NK-92 (cell line): ENCODE results near the gene IKBKE.

Experiments used
- DNase-seq: peaks from one replicate; lab custom pipeline; 2025; ENCODE audit not compliant: unreplicated experiment; lab: John Stamatoyannopoulos, UW

The IKBKE gene

DNA sequence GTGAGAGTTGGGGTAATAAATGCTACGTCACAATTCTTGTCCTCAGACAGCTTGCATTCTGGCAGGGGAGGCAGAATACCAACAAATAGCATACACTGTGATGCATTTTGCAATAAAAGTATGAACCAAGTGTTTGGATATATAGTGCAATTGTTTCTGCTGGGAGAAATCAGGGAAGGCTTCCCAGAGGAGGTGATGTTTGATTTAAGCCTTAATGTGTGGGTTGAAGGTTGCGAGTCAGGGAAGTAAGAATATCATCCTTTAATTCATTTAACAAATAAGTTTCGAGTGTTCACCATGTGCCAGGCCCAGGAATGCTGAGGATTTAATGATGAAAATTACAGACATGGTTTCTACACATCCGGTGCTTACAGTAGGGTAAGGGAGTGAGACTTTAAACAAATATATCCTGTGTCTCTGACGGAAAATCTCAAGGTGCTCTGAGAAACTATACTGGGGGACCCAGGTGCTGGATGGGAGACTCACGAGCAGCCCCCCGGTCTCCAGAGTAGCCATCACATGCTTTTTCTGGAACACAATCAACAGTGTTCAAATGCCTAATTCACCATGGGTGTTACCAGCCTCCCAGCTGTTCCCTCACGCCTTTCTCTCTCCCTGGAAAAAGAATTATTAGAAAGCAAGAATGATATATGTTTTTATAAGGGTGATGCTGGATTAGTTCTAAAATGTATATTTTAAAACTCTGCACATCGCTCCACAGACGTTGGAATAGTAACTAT is 68.8 kb downstream of the IKBKE start:
- DNase-seq = no peak

DNA sequence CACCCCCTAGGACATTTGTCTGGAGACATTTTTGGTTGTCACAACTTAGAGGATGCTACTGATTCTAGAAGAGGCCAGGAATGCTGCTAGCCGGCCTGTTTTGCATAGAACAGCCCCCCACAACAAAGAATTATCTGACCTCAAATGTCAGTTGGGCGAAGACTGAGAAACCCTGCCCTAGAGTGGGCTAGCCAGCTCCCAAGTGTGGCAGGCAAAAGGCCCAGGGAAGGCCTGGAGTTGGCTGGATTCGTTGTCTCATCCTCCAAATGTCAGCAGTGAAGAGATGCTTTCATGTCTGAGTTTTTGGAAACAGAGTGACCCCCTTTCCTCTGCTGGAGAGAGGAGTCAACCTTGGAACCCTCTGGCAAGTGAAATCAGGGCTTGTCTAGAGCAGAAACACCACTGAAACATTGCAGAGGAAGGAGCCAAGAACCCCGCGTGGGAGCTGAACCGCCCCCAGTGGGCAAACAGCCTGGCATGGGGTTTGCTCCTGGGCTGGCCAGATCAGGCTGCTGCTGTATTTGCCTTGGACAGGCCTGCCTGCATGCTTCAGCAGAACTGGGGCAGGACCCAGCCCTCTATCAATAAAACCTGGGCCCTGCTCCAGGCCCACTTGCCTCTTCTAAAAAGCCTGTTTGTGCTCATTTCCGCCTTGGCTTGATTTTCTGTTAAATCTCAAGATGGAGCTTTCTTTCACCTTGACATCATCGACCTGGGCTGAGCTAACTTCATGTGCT is 69.9 kb downstream of the IKBKE start:
- no peak for DNase-seq

DNA sequence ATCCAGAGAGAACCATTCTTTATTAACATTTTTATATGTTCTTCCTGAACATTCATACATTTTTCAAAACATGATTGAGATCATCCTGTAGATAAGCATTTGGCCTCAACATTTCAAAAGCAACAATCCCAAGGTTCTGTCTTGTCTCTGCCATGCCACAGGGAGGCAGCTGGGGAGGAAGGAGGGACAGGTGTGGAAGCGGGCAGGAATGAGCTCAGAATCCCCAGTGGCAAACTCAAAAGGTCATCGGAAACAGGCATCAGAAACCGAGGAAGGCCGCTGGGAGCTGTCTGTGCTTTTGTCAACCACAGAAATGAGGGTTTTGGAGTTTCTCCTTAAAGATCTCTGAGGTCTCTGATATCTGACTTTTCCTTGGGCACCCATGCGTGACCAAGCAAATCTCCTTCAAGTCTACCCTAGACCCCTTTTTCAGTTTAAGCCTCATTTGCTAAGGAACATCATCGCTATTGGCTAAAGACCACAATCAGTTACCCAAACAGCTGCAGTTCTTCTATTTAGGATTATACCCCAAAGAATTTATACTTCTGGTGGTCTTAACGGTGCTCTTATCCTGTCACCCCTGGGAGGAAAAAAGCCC is 71.1 kb downstream of the IKBKE start:
- DNase-seq = no peak

DNA sequence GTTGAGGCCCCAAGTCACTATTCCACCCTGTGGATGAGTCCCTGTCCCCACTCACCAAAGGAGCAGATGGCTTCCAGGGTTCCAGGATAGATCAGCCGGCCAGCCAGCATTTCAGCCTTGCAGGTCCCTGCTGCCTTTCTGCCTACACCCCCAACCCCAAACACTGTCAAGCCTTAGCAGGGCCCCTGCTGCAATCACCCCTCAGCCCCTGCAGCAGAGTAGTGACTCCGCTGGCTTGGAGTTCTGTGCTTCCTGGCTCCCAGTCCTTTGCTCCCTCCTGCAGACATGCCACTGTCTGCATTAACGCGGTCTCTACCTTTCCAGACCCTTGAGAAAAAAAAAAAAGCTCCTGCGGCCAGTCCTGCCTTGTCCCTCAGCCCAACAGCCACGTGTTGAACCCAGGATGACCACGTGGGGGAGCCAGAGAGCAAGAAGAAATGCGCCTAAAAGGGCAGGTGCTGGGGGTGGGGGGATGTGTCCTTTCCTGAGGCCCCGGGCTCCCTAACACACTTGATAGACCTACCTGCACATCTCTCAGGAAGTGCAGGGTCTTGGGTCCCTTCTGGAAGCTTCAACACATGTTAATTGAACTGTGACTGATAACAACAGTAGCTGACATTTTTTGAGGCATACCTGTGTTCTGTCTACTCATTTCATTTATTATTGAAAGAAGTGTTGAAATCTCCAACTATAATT is 74.4 kb downstream of the IKBKE start:
- DNase-seq = no peak

GRCh38 chr1:206545351-206545750 is 75.1 kb downstream of the IKBKE start:
- DNase-seq = no peak
